ENCODE results near the gene PES1. TPM values are rescaled to one million over a fixed set of nuclear protein-coding genes. Genes with fewer than 3 reads are reported as not detected.

The PES1 gene
- total and polyA plus RNA-seq, 10 donors, result 39.0 to 72.7 (median 49.2) TPM

- Histone ChIP-seq H3K9me3 (no peaks in the 10 kb centered on the region), H3K36me3 (peaks cover 21 to 100% (median 100%) of the 10 kb centered on the region in 6 donors), H3K4me1 (peaks cover 0 to 4% (median 0%) of the 10 kb centered on the region in 6 donors), H3K4me3 (no peak overlapping the region), H3K27ac (no peak overlapping the region), H3K27me3 (replicated peaks in 1 of 7) (no peaks in the 10 kb centered on the region)
- intact Hi-C loops (cut with DNase I; ENCODE audit: low total_unique reads), result no loop called here
- DNase-seq, result no peak
- 65 to 95% (median 88%) methylated on average over 5 to 6 of the region's 6 CpGs for WGBS, 5 donors
- TF ChIP-seq POLR2AphosphoS5 (IDR thresholded peaks at IDR 0.05) (peak in 1 of 3 donors; percentile 24), CTCF (IDR thresholded peaks at IDR 0.05 in 8 of 11, conservative IDR thresholded peaks at IDR 0.05 in 3 of 11) (no peak), POLR2A (IDR thresholded peaks at IDR 0.05) (no peak)
These were observed 10.8 kb downstream of the PES1 start for GRCh38 chr22:30580896-30581295.

- H3K9me3 ChIP-seq, result no peaks in the 10 kb centered on the region
- H3K27me3 ChIP-seq (replicated peaks in 1 of 7), result peaks cover 0 to 7% (median 0%) of the 10 kb centered on the region in 7 donors
- TF ChIP-seq POLR2A (IDR thresholded peaks at IDR 0.05), result no peak
- TF ChIP-seq POLR2AphosphoS5 (IDR thresholded peaks at IDR 0.05), result no peak
- no peak for TF ChIP-seq CTCF (IDR thresholded peaks at IDR 0.05 in 8 of 11, conservative IDR thresholded peaks at IDR 0.05 in 3 of 11)
- no peak overlapping the region for H3K27ac ChIP-seq
- H3K4me1 ChIP-seq, result peaks cover 0 to 13% (median 4%) of the 10 kb centered on the region in 6 donors
- intact Hi-C loops (cut with DNase I; ENCODE audit: low total_unique reads), result no loop called here
- DNase-seq, result no peak
- peaks cover 14 to 88% (median 83%) of the 10 kb centered on the region in 6 donors for H3K36me3 ChIP-seq
- 78 to 93% (median 89%) methylated on average over 12 of the region's 12 CpGs for WGBS, 5 donors
- no peak overlapping the region for H3K4me3 ChIP-seq
These were observed 13.2 kb downstream of the PES1 start for GRCh38 chr22:30578481-30578880.

- Histone ChIP-seq H3K4me1 (peaks cover 0 to 13% (median 4%) of the 10 kb centered on the region in 6 donors), H3K27ac (no peak overlapping the region), H3K4me3 (no peak overlapping the region), H3K36me3 (peaks cover 10 to 61% (median 57%) of the 10 kb centered on the region in 6 donors), H3K9me3 (no peaks in the 10 kb centered on the region), H3K27me3 (replicated peaks in 1 of 7) (peaks cover 0 to 7% (median 0%) of the 10 kb centered on the region in 7 donors)
- no peak for DNase-seq
- TF ChIP-seq CTCF (IDR thresholded peaks at IDR 0.05 in 8 of 11, conservative IDR thresholded peaks at IDR 0.05 in 3 of 11) (no peak), POLR2A (IDR thresholded peaks at IDR 0.05) (no peak), POLR2AphosphoS5 (IDR thresholded peaks at IDR 0.05) (no peak)
- WGBS, 5 donors, result 69 to 82% (median 81%) methylated on average over 14 to 15 of the region's 15 CpGs
- intact Hi-C loops (cut with DNase I; ENCODE audit: low total_unique reads), result no loop called here
These were observed 15.9 kb downstream of the PES1 start for GRCh38 chr22:30575859-30576258.

GRCh38 chr22:30574997-30575671 lies 16.6 kb downstream of the PES1 start:
- Histone ChIP-seq H3K9me3 (no peaks in the 10 kb centered on the region), H3K4me1 (peaks cover 0 to 13% (median 4%) of the 10 kb centered on the region in 6 donors), H3K36me3 (peaks cover 10 to 54% (median 49%) of the 10 kb centered on the region in 6 donors), H3K27ac (no peak overlapping the region), H3K27me3 (replicated peaks in 1 of 7) (peaks cover 0 to 7% (median 0%) of the 10 kb centered on the region in 7 donors), H3K4me3 (no peak overlapping the region)
- WGBS, 5 donors, result 62 to 91% (median 83%) methylated on average over 8 to 12 of the region's 12 CpGs
- intact Hi-C loops (cut with DNase I; ENCODE audit: low total_unique reads), result no loop called here
- TF ChIP-seq CTCF (IDR thresholded peaks at IDR 0.05 in 8 of 11, conservative IDR thresholded peaks at IDR 0.05 in 3 of 11), result no peak
- peak in 1 of 3 donors; percentile 46 for TF ChIP-seq POLR2AphosphoS5 (IDR thresholded peaks at IDR 0.05)
- no peak for DNase-seq

Data from spleen (tissue), 11 donors.